Measurements from ENCODE around the gene DCHS2.

The DCHS2 gene

DNA sequence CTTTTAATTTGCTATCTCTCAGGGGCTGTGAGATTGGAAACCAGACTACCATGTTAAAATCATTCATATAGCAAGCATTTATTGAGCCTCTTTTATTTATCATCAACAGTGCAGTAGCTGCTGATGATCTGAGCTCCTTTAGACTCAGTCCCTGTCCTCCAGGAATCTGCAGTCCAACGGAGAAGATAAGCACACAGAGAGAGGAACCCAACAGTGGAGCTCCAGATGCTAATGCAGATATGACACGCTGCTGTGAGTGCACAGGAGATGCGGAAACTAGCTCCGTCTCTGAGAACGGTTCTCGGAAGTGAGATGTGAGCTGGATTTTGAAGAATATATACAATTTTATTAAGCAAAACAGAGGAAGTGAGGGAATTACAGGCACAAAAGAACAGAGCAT lies 35.4 kb downstream of the DCHS2 start:
- FAIRE-seq (no peak), DNase-seq (ENCODE audit: insufficient read length, low spot score) (no peak)

DNA sequence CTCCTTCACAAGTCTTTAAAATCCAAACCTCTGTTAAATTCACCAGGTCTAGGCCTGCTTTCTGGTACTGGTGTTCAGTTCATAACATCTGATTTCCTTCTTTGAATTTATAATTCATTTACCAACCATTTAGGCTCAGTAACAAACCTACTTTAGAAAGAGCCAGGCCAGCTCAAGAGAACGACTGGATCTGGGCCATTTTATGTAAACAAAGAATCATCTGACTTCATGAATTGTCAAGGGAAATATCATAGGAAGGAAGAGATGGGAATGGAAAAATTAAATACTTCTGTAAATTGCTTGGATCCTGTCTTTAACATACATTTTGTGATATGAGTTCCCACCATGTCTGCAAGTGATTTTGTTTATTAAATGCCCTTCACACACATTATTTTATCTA lies 36.5 kb downstream of the DCHS2 start:
- DNase-seq (ENCODE audit: insufficient read length, low spot score), result no peak
- FAIRE-seq, result no peak

DNA sequence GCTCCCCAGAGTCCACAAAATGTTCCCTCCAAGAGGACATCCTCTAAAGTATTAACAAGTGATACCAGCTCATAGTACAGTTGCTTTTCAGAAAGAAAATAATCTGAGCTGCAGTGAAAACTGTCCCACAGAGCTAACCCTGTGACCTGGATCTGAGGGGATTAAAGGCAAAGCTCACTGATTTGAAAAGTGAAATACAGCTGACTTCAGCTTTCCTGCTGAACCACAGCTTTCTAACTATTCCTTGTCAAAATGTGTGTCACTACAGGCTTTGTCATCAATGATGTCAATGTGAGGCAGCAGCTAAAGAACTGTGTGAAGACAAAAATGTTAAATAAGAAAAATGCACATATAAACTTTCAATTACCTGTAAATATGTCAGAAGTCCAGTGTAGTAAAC lies 36.9 kb downstream of the DCHS2 start:
- DNase-seq (ENCODE audit: insufficient read length, low spot score), result no peak

DNA sequence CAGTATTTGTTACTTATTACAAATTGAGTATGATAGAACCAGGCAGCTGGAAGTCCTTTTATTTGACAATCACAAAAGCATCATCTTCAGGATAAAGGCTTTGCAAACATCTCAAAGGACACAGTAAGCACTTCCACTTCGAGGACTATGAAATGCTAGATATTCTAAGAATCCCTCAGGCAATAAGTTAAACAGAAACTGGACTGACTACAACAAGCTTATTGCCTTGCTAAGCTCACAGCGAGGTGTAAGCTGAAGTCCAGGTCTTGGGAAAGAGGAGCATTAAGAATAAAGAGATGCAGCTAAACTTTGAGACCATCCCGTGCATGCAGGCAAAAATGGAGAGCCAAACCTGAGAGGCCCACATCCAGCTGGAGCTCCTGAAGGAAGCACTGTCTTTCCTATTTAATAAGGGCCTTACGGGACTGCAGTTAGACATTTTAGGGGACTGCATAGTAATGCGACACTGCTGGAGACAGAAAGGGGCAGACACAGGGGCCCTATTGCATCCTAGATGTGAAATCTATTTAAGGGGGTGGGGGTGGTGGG lies 38.7 kb downstream of the DCHS2 start:
- FAIRE-seq, result no peak
- no peak for DNase-seq (ENCODE audit: insufficient read length, low spot score)

More for the DNA sequence above, 36.9 kb downstream of the DCHS2 start:
- no peak for FAIRE-seq

DNA sequence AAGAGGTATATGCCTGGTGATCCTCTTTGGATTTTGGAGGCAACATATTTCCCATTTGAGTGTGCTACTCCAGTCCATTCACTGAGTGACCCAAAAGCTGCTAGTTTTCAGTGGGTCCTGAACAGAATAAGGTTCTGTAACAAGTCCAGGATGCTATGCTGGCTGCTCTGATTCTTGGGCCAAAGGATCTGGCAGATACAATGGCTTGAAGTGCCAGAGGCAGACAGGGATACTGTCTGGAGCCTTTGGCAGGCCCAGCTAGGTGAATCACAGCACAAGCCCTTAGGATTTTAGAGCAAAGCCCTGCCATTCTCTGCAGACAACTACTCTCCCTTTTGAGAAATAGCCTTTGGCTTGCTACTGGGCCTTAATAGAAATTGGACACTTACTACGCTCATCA lies 40.6 kb downstream of the DCHS2 start:
- DNase-seq (ENCODE audit: insufficient read length, low spot score), result no peak
- no peak for FAIRE-seq

DNA sequence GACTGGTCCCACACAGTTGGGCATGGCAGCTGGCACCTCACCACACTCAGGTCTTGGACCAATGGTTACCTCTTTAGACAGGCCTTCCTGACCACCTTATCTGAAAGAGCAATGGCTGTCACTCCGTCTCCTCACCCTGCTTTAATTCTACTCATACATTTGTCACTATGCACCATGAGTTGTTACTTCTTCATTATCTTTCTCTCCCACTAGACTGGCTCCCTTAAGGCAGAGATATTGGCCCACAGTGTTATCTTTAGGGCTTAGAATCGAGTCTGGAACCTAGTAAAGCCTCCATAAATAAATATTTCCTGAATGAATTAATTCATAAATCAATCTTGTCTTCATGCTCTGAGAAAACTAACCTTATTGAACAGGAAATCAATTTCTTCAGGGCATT lies 46.6 kb downstream of the DCHS2 start:
- FAIRE-seq (no peak), DNase-seq (ENCODE audit: insufficient read length, low spot score) (no peak)

DNA sequence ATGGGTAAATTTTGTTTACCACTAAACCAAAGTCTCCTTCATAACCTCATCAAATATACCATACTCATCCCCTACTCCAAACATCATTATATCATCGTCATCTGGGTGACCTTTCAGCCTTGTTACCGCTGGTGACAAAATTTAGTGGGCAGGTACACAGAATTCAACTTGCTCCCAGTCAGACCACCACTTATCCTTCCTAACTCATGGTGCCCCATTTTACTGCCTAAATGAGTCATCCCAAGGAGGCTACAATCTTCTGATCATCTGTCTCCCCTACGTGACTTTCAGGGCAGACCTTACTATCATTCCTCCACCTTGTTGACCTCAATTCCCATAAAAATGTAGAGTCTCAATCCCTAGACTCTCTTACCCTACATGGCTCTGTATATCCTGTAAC lies 49.6 kb downstream of the DCHS2 start:
- DNase-seq (ENCODE audit: insufficient read length, low spot score) (no peak), FAIRE-seq (no peak)

DNA sequence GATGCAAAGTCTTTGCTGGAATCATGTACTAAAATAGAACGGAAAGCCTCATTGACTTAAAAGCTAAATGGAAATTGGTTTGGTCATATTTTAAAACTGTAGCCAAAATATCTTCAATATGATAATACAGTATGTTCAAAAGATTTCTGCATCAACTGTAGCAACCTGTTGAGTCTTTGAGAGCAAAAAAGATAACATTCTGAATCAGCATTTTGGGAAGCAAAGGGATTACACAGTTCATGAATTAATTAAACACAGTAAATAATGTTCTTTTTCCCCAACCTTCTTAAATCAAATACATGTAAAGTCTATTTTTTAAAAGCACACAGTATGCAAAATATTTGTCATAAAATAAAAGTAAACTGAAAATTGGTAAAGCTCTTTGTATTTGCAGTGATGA lies 50.5 kb downstream of the DCHS2 start:
- DNase-seq (ENCODE audit: insufficient read length, low spot score) (no peak), FAIRE-seq (no peak)

DNA sequence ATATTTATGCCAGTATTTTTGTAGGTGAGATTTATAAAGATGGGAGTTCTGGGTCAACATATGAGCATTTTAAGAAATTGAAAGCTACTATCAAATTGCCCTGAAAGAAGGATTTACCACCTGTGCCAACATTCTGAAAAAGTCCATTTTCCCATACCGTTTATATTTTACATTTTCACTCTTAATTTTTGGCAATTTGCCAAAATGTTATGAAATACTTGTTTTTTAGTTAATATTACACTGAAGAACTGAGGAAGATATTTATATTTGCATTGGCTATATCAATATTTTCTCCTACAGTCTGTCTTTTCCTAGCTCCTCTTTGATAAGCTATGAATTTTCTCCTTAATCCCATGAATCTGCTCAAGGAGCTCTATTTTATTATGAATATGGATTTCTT lies 52.4 kb downstream of the DCHS2 start:
- no peak for DNase-seq (ENCODE audit: insufficient read length, low spot score)
- no peak for FAIRE-seq

DNA sequence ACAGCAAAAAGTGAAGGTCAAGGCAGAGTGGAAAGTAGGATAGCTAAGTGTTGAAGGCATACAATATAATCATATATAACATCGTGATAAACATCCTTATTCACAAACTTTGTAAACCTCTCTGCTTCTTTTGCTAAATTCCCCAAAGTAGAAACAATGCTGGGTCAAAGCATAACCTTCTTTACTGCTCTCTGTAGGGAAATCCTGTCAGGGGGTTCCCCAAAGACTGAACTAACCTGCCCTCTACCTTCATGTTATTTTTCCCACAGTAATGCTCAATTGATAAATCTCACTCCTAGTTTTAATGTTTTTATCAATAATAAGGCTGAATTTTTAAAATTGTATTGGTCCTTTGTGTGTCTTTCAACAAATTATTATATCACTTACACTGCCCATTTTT lies 55.7 kb downstream of the DCHS2 start:
- DNase-seq (ENCODE audit: insufficient read length, low spot score) (no peak), FAIRE-seq (no peak)

DNA sequence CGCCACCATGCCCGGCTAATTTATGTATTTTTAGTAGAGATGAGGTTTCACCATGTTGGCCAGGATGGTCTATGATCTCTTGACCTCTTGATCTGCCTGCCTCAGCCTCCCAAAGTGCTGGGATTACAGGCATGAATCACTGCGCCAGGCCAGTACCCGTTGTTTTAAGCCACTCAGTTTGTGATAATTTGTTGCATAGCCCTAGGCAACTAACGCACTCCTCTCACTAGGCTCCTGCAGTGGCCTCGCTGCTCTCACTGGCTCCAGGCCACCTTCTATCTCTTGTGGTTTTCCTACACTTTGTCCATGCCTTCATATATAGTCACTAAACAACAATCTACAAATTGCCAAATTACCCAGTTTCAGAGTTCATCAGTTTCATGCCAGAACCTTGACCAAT lies 58.1 kb downstream of the DCHS2 start:
- no peak for FAIRE-seq
- DNase-seq (ENCODE audit: insufficient read length, low spot score), result no peak

DNA sequence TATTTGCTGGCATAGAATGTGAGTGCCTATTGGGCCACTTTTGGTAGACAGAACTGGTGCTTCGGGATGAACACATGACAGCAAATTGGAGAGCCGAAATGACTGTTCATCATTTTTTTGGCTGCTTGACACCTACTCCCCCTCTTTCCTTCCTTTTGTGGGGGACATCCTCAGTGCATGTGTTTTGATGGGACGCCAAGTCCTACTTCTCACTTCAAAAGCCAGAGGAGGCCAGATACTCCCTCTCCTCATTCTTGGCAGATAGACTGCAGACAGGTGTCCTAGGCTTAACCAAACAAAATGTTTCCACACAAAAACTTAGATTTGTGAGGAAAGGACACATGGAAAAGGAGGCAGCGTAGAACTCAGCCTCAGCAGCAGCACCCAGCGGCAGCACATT lies 62.4 kb downstream of the DCHS2 start:
- FAIRE-seq (no peak), DNase-seq (ENCODE audit: insufficient read length, low spot score) (no peak)

DNA sequence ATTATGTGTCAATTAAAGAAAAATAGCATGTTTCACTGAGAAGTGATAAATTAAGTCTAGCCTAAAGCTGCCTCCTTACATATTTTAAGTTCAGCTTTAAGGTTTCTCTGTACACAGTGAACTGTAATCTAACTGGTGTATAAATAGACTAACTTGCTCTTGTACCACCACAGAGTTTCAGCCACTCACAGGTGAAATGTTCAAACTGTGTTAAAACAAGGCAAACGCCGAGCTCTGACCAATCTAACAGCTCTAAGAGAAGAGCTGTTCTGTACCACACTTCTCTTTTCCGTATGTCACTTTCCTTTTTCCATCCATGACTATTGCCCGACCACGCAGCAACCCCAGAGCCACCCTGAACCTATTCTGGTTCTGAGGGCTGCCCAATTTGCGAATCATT lies 64.5 kb downstream of the DCHS2 start:
- no peak for FAIRE-seq
- DNase-seq (ENCODE audit: insufficient read length, low spot score), result no peak

DNA sequence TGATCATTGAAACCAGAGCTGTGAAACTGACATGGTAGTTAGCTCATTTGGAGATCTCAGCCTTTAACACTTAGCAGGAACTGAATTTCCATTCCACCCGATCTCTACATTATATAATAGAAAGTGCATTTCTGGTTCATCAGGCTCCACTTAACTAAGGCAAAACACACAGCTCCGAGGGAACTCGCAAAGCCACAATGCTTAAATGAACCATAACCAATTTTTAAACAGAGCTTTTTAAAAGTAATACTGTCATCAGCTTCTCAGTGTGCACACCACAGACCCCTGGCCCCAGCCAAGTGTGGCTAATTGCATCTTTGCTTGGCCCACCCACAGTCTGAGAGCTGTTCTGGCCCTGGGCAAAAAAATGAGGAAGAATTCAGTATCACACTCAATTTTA lies 66.1 kb downstream of the DCHS2 start:
- FAIRE-seq (no peak), DNase-seq (ENCODE audit: insufficient read length, low spot score) (no peak)

DNA sequence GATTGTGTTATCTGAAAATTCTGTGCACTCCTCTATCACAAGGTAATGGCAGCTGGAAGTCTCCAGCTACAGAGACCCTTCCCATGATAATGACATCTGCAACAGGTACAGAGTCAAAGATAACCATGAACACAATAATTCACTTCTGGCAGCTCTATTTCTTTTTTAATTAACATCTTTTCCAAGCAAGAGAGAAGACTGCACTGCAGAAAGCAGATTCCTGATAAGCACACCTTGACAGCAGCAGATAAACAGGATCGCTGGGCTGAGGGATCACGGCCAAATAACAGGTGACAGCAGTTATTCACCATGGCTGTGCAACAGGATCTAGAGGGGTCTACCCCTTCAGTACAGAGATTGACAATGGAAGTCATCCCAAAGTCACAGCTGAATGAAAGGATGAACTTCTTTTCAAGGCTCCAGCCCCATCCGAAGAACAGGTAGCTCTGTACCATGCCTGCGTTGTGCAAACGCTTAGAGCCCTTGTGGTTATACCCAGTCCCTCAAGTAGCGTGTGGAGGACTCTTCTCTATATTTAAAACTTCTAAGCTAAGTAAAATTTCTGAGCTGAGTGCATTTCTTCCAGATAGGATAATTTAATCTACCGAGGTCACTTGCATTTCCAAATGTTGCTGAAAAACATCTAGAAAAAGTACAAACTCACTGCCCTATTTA lies 66.7 kb downstream of the DCHS2 start:
- DNase-seq (ENCODE audit: insufficient read length, low spot score), result no peak
- FAIRE-seq, result no peak

DNA sequence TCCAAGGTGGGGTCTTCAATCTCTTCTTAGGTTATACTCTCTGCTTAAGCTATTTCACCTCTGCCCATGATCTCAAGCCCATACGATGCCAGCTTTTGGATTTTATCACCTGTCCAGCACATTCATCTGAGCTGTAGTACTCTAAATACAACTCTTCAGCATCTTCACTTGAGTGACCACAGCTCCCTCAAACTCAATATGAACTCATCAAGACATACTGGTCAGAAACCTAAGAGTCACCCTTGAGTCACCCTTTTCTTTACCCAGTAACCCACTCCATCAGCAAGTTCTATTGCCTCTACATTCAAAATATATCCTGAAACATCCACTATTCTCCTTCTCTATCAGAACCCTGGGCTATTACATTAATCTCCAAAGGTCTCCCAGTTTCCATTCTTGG lies 69.4 kb downstream of the DCHS2 start:
- no peak for DNase-seq (ENCODE audit: insufficient read length, low spot score)
- FAIRE-seq, result no peak

DNA sequence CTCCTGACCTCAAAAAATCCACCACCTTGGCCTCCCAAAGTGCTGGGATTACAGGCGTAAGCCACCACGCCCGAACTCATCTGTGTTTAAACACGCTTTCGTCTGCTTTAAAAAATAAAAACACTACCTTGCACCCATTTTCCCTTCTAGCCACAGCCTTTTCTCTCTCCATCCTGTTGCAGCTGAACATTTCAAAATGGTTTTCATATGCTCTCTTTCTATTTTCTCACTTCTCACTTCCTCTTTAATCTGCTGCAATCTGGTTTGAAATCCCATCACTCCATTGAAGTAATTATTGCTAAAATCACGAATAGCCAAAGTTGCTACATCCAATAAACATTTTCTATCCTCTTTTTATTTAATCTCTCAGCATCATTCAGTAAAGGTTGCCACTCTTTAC lies 70.0 kb downstream of the DCHS2 start:
- peak; percentile 26 for FAIRE-seq
- DNase-seq (ENCODE audit: insufficient read length, low spot score), result no peak

DNA sequence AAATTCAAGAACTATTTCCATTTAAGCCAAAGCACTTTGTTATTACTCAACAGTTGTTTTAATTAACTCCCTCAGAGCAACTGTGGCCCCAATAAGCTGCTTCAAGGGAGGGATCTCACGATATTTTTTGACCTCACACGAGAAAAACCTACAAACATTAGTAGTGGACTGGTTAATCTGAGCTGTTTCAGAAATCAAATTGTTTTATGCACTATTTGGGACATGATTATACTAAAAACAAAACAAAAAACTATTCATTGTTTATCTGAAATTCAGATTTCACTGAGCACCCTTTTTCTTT lies 74.3 kb downstream of the DCHS2 start:
- DNase-seq (ENCODE audit: insufficient read length, low spot score) (no peak), FAIRE-seq (peak; percentile 82)

DNA sequence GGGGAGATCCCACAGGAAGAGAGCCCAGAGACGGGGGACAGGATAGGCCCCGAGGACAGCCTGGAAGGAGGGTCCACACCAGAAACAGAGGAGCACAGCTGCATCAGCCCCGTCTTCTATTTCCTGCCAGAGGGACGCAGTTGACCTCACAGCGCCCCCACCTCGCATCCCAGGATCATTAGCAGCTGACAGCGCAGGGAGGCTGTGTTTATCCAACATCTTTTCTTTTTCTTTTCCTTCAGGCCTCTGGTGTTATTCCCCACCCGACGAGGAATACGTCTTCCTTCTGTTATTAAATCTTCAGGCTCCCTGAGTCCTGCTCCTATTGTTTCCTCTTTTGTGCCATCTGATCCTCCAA lies 75.4 kb downstream of the DCHS2 start:
- FAIRE-seq, result peak; percentile 88
- DNase-seq (ENCODE audit: insufficient read length, low spot score), result no peak

DNA sequence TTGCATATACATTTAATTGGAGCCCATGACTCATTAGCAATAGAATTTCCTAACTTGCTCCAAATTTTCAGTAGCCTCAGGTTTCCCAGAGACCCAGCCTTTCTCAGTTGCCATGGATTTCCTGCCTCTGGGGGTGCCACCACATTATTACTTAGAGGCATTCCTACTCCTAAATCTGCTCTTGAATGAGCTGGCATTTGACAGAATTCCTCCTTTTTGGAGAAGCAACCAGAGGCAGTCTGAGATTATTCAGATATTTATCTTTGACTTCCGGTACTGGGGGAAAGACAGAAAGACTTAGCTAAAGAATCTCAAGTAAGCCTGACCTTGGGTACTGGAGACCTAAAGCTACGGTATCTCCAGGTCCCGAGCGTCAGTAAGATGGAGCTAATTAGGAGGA lies 76.3 kb downstream of the DCHS2 start:
- no peak for FAIRE-seq

DNA sequence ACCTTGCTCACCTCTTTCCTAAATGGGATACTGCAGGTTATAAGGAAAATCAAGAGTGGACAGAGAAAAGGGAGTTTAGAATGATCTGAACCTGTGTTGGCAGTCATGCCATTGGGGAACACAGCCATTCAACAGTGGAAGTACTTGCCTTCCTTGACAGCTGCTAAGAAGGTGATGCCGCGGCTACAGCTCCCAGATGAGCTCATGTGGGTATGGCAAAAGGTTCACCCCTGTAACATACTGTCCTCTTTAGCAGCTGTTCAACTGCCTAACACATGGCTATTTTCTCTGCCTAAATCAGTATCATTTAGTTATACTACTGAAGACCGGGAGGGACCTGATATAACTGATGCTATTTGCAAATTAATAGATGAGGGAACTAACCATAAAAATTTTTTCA lies 76.8 kb downstream of the DCHS2 start:
- no peak for FAIRE-seq
- no peak for DNase-seq (ENCODE audit: insufficient read length, low spot score)

More for the DNA sequence above, 76.3 kb downstream of the DCHS2 start:
- no peak for DNase-seq (ENCODE audit: insufficient read length, low spot score)

DNA sequence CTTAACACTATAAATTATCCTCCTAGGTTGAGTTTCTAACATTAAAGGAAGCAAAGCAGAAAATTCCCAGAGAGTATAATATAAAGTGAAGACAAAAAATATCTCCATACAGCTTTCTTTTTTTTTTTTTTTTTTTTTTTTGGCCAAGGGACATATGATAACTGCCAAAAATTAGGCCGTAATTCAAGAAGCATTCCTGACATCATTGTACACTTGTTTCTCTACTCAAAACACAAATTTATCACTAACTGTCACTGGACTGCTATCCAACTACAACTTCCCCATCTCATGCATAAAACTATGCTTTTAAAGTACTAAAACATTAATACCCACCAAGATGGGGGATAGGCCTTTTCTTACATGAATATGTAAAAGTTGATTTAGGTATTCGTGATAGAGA lies 77.2 kb downstream of the DCHS2 start:
- DNase-seq (ENCODE audit: insufficient read length, low spot score), result no peak
- FAIRE-seq, result no peak

DNA sequence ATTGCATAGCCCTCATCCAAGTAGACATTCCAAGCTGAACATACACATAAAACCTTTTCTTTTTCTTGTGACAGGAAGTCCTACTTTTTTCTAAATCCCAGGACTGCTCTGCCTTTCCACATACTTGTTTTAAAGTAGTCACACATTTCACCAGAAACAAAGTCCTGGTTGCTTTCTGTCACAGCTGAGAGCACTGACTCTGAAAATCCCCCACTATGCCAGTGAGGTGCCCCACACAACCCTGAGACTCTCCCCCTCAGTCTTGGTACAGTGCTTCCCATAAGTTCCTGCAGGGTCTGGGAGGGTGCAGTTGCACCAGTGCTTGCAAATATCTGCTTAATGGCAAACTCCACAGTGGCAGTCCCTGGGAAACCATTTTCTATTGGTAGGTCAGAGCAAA lies 84.2 kb downstream of the DCHS2 start:
- DNase-seq (ENCODE audit: insufficient read length, low spot score) (no peak), FAIRE-seq (no peak)
